K562 (cell line): ENCODE data around the gene NAA15. TPM values are rescaled to one million over a fixed set of nuclear protein-coding genes. Genes with fewer than 3 reads are reported as not detected.

Source experiments
- ATF3 ChIP-seq, 2 experiments: fragments of 450-650 bp in 1 of 2; sonication (generic) in 1 of 2; formaldehyde crosslinking in 1 of 2; IDR thresholded peaks in 1 of 2; conservative IDR thresholded peaks in 1 of 2; 2 replicates each; pipeline versions ENCODE4 v1.6.1 to v1.8.1; 2016 to 2023; ENCODE audit warnings: mild to moderate bottlenecking in 2 of 2, moderate library complexity in 2 of 2, inconsistent platforms in 1 of 2, missing genetic modification reagents in 1 of 2
- DACH1 ChIP-seq: fragments of 450-650 bp; IDR thresholded peaks from 2 replicates; pipeline ENCODE4 v1.6.1; 2018; ENCODE audit not compliant: partially characterized antibody
- ELK1 ChIP-seq: sonication (generic); formaldehyde crosslinking; IDR thresholded peaks from 2 replicates; pipeline ENCODE4 v1.8.1; 2022; ENCODE audit warnings: missing genetic modification reagents
- ETS2 ChIP-seq: IDR thresholded peaks from 2 replicates; pipeline ENCODE4 v1.6.1; 2016; ENCODE audit warnings: borderline replicate concordance, missing genetic modification characterization, mild to moderate bottlenecking, moderate library complexity, missing compliant biosample characterization; ENCODE audit not compliant: poor library complexity, severe bottlenecking
- EWSR1 ChIP-seq: fragments of 450-650 bp; IDR thresholded peaks from 2 replicates; pipeline ENCODE4 v1.6.1; 2018; ENCODE audit warnings: borderline replicate concordance, mild to moderate bottlenecking, low read depth, moderate library complexity; ENCODE audit not compliant: partially characterized antibody
- MAFG ChIP-seq: fragments of 450-650 bp; conservative IDR thresholded peaks from 2 replicates; pipeline ENCODE4 v1.6.1; 2016; ENCODE audit warnings: missing genetic modification characterization, missing compliant biosample characterization
- RFX7 ChIP-seq: fragments of 250-450 bp; sonication (Bioruptor Pico); IDR thresholded peaks from 2 replicates; pipeline ENCODE4 v1.5.1; 2021; ENCODE audit warnings: mild to moderate bottlenecking
- TAF7 ChIP-seq: fragments of 450-650 bp; IDR thresholded peaks from 2 replicates; pipeline ENCODE4 v1.6.1; 2016; ENCODE audit warnings: missing genetic modification characterization, missing compliant biosample characterization
- TOE1 ChIP-seq, 2 experiments: fragments of 450-650 bp in 1 of 2; sonication (generic) in 1 of 2; formaldehyde crosslinking in 1 of 2; IDR thresholded peaks; 2 replicates each; pipeline versions ENCODE4 v1.7.1 to v1.8.0; 2016 to 2022; ENCODE audit warnings: borderline replicate concordance in 2 of 2, mild to moderate bottlenecking in 2 of 2, antibody characterized with exemption in 1 of 2, inconsistent platforms in 1 of 2, low read depth in 1 of 2, missing genetic modification reagents in 1 of 2, moderate library complexity in 1 of 2
- ZNF318 ChIP-seq, 2 experiments: fragments of 450-650 bp; IDR thresholded peaks; 2 replicates each; pipeline ENCODE4 v1.6.1; 2016; ENCODE audit warnings: mild to moderate bottlenecking in 2 of 2, borderline replicate concordance in 1 of 2, low read depth in 1 of 2, moderate library complexity in 1 of 2
- ZNF354B ChIP-seq: fragments of 250-450 bp; sonication (Bioruptor Pico); IDR thresholded peaks from 2 replicates; pipeline ENCODE4 v1.4.0; 2020
- polyA plus RNA-seq, 8 experiments: library from polyadenylated mRNA; depleted of rRNA in 4 of 8; stranded (reverse) in 5 of 8; unstranded in 3 of 8; fragments of >200 nt; fragmentation: Nextera tagmentation in 2 of 8; fragmentation: Illumina TruSeq in 1 of 8; extraction: Ambion mirVana in 2 of 8; extraction: Trizol in 1 of 8; gene quantifications; 2 replicates each; pipeline versions ENCODE4 v1.2.1 to v1.2.3, GENCODE V29; 2011 to 2014; ENCODE audit warnings: inconsistent platforms in 1 of 8, missing spikeins in 1 of 8
- total RNA-seq, 7 experiments: library from RNA; depleted of rRNA in 6 of 7; stranded (reverse); fragments of >200 nt in 6 of 7; fragmentation: Illumina TruSeq in 2 of 7; extraction: Trizol in 2 of 7; gene quantifications; 2 replicates each; pipeline versions ENCODE4 v1.2.1 to v1.2.3, GENCODE V29; 2011 to 2021; ENCODE audit warnings: low replicate concordance in 1 of 7

The NAA15 gene
- total and polyA plus RNA-seq, 9 of the 15 experiments (the other 6 are each of a cell fraction or from before 2014, with no cell fraction given), result 37.8 to 117 (median 63.2) TPM

GRCh38 chr4:139300431-139301112, 733 bp upstream of the NAA15 start (continued):
- TF ChIP-seq ZNF318 (IDR thresholded peaks at IDR 0.05; ENCODE audit: borderline replicate concordance in 1 of 2, low read depth in 1 of 2) (0 out of 4 replicates have a peak, but pooled peaks of 1 of the 2 experiments have one; percentile 44), MAFG (0 out of 2 replicates have a peak, but pooled peaks have one; percentile 4), ZNF354B (CRISPR knock-in tag) (no peak), DACH1 (peak; percentile 56), TOE1 (IDR thresholded peaks at IDR 0.05; ENCODE audit: borderline replicate concordance) (peak; percentile 24; the same call in 1 of the 2 replicates), TOE1 (CRISPR knock-in tag; IDR thresholded peaks at IDR 0.05; ENCODE audit: borderline replicate concordance, low read depth) (no peak), ETS2 (tag) (no peak), TAF7 (tag) (0 out of 2 replicates have a peak, but pooled peaks have one; percentile 74), ELK1 (CRISPR knock-in tag) (no peak), EWSR1 (no peak), ATF3 (IDR thresholded peaks at IDR 0.05) (peak; percentile 79), ATF3 (CRISPR knock-in tag; conservative IDR thresholded peaks at IDR 0.05) (no peak), RFX7 (no peak)
